ENCODE measurements around the gene ESYT2.

The ESYT2 gene

DNA sequence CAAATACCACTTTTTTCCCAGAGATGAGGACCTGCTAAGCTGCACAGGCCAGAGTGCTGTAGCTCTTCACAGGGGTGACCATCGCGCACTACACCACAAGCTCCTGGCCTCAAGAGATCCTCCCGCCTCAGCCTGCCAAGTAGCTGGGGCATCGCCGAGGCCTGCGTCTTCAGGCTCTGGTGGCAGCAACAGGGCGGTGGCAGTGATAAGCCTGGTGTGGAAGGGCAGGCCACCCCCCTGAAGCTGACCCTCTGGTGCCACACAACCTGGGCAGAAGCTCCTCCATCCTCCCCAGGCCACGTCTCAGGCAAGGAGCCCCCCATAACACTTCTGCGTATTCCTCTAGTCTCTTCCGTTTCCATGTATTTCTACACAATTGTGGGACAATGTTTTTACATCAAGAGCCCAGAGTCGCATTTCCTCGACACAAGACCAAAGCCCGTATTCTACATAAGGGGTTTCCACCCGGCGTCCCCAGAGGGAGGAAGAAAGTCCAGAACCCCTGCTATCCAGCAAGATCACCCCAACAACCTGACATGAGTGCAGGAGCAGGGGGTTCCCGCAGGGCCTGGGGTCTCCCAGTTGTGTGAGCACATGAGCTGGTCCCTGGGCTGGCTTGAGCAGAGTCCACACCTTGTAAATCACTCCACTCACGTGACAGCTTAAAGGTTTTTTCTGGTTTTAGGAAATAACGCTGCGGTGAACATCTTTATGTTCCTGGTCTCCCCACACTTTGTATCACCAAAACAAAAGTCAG lies 87.1 kb downstream of the ESYT2 start:
- no peak for DNase-seq (ENCODE audit: low read depth in 2 of 2)

DNA sequence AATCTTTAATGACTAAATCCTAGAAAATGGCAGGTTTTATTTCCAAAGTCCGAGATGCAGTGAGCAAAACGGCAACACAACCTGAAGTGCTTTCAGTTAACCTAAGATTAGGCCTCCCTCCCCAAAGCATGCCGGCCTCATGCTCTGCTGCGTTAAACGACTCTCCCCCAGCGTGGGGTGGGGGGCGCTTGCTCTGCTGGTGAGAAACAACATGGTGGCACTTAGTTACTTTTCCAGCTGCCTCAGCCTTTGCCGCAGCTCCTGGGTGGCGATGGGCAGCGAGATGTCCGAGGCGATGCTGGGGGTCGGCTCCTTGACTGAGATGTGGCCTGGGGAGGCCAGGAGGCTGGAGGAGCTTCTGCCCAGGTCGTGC lies 88.0 kb downstream of the ESYT2 start:
- no peak for DNase-seq (ENCODE audit: low read depth in 2 of 2)

DNA sequence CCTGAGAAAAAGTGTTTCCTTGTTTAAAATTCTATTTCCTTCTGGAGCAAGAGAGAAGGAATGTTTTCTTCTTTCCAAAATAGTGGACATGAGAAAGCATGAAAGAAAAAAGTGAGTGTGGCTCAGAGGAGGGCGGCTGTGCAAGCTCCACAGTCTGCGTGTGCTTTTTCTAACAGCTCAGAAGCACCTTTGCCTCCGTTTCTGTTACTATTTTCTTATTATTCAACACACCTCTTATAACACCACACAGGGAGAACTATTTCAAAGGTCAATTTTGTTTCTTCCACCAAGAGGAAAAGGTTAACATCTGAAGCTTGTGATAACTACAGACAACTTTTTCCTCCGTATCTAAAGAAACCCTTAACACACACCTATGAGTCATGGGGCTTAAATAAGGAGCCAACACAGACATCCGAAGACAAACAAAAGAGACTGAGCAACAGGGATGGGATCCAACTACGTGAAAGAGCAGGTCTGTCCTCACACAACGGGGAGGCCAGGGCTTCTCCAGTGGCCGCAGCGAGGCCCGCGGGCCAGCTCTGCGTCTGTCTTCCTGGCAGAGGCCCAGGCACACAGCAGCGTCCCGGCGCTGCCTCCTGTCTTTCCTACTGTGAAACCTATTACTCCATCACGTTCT lies 88.5 kb downstream of the ESYT2 start:
- DNase-seq (ENCODE audit: low read depth in 2 of 2) = no peak

DNA sequence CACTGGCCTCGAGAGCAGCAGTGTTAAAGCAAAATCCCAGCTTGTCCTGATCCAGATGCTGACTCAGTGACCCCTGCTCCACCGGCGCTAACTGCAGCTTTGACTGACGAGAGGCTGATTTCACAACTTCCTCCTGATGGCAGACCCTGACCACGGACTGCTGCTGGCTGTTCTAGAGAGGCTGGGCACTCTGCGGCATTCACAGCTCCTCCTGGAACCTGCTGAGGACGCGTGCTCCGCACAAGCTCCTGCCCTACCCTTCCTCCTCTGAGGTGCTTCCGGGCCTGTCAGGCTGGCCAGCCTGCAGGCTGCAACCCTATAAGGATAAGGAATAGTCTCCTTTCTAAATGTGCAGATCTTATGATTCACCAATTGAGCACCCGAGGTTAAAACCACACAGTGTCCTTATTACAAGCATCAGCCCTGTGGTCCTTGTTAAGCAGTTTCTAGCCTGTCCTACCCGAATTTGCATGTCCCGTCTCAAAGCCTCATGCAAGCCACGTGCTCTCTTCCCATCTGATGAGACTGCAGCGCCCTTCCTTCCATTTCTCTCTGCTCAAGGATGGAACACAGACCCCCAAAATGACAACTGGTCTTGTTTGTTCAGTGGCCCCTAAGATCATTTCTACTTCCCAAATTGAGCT lies 89.2 kb downstream of the ESYT2 start:
- no peak for DNase-seq (ENCODE audit: low read depth in 2 of 2)

DNA sequence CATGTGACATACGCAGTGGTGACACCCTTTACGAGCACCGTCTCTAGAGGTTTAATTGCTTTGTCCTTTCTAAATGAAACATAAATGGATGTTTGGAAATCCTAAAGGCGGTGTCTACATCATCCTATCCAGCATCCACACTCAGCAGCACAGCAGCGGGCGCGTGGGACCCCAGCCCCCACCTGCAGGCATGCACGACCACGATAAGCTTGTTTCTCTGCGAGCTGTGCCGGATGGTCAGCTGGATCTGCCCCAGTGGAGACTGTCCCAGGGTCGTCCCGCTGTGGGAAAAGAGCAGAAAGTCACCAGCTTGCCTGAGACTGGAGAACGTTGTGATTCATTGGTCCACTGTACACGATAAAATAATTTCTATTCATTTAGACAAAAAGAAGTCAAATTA lies 90.5 kb downstream of the ESYT2 start:
- no peak for DNase-seq (ENCODE audit: low read depth in 2 of 2)

DNA sequence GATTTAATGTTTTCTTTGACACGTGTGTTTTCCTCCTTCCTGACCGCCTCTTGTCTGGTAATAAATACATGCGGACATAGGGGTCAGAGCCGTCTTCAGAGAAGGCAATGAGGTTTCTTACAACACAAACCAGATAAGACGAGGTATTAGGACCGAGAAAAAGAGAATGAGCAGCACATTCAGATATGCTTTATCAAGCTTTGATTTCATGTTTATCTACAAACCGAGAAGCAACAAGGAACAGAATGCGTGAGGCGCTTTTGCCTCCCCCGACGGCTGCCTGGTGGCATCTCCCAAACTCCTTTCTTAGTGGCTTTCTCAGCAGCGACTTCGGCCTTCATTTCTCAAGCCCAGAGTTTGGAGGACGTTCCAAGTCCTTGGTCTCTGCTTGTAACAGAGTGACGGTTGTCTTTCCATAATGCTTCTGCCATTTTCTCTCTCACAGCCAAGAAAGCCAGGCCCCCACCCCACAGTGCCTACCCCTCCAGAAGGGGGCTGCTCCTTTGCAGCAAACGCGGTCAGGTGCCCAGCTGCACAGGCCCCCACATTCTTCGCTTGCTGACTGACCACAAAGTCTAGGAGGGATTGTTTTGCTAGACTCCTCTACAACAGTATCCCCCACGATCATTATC lies 92.1 kb downstream of the ESYT2 start:
- no peak for DNase-seq (ENCODE audit: low read depth in 2 of 2)

DNA sequence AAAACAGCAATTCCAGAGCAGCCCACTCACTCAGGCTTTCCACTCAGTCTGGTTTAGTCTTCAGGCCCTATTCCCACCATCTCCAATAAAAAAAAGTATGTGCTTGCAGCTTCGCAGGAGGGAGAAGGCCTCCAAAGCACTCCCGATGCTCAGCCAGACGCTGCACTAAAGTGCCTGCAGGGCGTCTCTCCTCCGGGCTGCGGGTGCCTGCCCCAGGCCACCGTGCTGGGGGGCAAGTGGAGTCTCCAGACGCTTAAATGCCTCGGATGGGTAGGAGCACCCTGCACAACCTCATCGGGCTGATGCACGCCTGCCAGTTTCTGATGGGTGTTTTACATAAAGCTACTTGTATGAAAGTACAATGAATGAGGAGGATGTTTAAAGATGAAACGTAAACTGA lies 93.4 kb downstream of the ESYT2 start:
- no peak for DNase-seq (ENCODE audit: low read depth in 2 of 2)

DNA sequence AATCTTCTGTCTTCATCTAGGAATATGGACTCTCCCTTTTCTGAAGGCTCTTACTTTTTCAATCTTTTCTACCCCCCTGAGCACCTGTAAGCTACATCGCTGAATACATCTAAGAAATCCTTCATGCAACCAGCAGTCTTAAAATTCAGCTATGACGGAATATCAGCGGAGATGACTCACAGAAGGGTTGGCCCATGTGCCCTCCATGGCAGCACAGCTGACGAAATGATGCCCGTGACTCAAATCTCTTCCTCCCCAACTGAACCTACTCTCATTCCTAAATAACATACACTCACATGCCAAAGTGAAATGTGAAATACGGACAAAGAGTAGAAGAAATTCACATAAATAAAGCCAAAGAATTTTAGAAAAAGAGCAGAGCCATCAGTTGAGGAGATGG lies 94.4 kb downstream of the ESYT2 start:
- no peak for DNase-seq (ENCODE audit: low read depth in 2 of 2)

DNA sequence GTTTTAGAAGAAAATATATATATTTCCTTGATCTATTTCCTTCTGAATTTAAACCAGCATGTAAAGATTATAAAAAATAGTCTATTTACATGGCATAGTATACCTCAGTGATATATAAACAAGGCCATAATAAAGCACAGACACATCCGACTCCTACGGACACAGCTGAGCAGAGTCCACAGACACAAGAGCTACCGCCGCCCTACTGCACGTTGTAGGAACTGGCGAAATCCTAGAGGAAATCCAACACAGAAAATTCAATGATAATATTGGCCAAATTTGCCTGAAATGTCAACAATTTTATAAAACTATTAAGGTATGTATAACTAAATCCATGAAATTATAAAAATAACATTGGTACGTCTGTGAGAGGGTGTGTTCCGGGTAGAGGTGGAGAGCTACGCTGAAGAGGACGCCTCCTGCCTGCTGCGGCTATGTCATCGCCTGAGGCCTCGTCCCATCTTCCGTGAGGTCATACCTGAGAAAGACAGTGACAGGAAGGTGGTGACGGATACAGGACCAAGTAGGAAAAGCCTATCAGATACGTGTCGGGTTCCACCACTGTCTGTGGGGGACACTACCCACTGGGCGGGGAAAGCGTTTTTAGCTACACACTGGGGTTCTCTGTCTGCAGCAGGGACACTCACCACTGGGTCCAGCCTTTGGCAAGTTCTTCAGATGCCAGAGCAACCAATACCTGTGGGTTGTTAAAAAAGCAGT lies 95.4 kb downstream of the ESYT2 start:
- no peak for DNase-seq (ENCODE audit: low read depth in 2 of 2)

DNA sequence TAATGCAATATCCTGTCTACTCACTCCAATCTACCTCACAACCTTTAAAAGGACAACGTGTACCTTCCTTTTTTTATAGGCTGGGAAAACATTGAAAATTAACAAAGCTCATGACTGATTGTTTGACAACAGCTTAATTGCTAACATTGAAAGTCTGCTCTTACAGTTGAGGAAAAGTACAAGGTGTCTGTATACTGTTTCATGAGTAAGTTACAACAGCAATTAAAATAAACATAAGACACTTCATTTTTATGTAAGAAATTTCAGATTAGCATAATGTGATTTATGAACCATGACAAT lies 96.1 kb downstream of the ESYT2 start:
- no peak for DNase-seq (ENCODE audit: low read depth in 2 of 2)

DNA sequence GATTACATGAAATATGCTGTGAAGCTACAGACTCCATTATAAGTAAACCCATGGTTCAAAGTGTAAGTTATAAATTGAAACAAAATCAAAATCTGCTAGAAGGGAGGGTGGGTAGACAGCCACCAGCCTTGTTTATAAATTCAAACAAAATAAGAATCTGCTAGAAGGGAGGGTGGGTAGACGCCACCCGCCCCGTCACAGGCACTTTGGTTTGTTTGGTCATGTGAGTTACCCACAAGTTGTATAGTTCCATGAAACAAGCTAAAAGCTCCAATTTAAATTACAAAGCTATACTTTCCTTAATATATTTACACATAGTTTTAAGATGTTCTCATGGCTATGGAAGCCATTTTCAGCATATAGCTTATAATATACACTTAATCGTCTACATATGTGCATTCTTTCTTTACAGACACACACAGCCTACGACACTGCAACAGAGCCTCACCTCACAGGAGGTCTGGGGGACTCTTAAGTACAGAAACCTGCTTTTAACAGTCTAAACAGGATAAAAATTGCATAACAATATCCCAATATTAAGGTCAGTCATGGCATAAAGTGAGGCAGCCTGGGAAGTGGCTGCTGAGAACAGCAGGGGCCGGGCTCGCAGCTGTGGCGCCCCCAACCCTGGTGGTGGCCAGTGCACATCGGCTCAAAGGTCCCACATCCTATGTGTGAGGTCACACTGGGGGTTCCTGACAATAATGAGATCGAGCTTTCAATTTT lies 96.7 kb downstream of the ESYT2 start:
- no peak for DNase-seq (ENCODE audit: low read depth in 2 of 2)

DNA sequence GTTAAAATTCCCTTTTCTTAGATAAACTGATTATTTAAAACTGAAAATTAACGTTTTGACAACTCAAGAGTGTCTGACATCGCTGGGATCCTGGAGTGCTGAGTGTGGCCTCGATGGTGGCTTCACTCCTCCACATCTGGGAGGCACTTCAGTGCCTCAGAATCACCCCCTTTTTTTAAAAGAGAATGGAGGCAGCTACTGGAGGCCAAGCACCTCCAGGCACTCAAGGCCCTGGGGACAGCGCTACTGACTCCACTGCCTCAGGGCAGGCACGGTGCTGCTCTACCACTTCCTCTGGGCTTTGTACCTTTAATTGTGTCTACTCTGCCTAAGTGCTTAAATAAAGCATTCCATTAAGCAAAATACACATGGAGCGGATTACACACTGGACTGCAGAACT lies 97.5 kb downstream of the ESYT2 start:
- DNase-seq (ENCODE audit: low read depth in 2 of 2) = no peak

DNA sequence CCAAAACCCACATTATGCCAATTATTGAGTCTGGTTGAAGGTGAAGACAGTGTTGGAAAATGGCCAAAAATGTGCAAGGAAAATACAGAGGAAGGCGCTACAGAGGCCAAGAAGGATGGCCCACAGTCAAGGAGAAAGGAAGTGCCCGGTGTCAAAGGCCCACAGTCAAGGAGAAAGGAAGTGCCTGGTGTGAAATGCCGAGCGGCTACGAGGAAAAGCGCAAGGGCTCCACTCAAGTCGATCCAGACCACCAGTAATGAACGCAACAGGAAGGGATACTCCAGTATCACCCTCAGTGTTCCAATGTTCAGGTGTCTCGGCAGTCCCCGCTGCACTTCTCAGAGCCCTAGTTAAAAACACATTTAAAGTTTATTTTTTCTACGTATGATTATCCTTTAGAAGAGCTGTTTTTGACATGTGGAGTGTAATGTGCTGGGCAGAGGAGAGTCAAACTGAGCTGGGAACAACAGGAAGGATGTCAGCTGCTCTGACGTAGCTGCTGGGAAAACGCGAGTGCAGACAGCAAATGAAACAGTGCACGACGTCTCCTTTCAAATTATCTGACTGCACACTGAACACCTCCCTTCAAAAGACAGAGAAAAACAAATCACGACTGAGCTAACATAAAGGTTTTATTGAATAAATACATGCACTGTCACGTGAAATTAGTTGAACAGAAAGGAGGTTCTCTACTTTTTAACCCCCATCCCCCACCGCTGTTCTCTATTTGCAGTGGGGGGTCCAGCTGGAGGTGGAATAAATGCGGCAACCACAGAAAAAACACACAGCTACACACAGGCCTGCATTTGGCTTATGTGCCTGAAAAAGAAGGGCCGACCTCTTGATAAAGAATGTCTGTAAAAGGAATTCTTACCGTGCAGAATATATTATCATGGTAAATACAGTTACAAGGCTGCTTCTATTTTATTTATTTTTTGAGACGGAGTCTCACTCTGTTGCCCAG lies 98.6 kb downstream of the ESYT2 start:
- DNase-seq (ENCODE audit: low read depth in 2 of 2) = no peak

DNA sequence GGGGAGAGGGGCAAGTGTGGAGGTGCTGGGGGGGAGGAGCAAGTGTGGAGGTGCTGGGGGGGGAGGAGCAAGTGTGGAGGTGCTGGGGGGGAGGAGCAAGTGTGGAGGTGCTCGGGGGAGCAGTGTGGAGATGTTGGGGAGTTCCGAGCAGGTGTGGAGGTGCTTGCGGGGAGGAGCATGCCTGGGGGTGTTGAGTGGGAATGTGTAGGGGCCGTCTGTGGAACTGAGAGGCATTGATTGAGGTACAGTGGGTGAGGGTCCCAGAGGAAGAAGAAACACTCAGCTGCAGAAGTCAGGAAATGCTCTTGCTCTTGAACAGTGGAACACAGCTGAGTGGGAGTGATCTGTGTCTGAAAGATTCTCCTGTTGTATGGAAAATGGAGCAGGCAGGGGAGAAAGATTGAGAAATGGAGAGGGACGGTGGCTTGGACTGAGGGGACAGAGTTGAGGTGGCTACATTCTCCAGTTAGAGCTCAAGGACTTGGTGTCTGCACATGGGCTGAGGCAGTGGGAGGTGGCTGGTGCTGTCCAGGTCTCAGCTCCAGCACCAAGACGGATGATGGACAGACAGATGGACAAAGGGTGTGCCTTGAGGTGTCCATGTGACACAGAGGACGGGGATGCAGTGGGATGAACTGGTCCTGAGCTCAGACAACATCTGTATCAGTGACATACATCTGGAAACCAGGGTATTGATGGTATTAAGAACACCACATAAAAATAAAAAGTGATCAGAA lies 99.5 kb downstream of the ESYT2 start:
- DNase-seq (ENCODE audit: low read depth in 2 of 2) = no peak

DNA sequence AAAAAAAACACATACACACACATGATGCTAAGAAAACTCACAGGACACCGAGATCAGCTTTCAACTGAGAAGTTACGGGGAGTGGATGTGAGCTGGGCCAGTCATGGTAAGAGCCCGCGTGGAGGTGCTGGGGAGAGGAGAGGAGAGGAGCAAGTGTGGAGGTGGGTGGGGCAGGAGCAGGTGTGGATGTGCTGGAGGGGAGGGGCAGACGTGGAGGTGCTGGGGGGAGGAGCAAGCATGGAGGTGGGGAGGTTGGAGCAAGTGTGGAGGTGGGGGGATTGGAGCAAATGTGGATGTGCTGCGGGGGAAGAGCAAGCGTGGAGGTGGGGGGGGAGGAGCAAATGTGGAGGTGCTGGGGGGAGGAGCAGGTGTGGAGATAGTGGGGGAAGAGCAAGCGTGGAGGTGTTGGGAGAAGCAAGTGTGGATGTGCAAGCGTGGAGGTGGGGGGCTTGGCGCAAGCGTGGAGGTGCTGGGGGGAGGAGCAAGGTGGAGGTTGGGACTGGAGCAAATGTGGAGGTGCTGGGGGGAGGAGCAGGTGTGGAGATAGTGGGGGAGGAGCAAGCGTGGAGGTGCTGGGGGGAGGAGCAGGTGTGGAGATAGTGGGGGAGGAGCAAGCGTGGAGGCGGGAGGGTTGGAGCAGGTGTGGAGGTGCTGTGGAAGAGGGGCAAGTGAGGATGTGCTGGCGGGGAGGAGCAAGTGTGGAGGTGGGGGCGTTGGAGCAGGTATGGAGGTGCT lies 100.2 kb downstream of the ESYT2 start:
- DNase-seq (ENCODE audit: low read depth in 2 of 2) = no peak

DNA sequence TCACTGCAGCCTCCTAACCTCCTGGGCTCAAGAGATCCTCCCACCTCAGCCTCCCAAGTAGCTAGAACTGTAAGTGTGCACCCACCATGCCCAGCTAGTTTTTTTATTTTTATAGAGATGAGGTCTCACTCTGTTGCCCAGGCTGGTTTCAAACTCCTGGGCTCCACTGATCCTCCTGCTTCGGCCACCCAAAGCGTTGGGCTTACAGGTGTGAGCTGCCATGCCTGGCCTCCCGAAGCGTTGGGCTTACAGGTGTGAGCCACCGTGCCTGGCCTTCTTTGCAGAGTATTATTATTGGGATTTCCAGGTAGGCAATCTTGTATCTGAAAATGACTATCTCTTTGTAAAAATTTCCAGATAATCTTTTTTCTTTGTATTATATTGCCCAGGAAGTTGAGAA lies 101.6 kb downstream of the ESYT2 start:
- no peak for DNase-seq (ENCODE audit: low read depth in 2 of 2)

DNA sequence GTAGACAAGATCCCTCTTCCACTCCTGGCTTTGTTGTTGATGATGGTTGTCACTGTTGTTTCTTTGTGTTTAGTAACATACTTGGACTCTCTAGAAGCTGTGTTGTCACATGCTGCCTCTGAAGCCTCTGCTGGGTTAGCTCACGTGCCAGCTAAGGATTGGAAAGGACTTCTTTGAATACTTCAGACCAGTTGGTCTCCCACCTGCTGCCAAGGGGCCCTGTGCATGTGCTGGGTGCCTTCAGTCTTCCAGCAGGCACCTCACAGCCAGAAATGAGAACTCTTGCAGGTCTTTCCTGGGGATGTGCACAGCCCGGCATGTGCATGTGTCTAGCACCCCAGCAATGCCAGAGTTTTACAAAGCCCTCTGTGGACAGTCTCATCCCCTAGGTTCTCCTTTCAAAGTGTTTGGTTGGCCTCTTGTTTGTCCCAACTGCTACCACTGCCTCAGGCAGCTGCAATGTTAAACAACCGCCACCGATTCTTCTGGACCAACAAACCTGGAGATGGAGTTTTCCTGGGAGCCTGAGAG lies 103.0 kb downstream of the ESYT2 start:
- no peak for DNase-seq (ENCODE audit: low read depth in 2 of 2)

DNA sequence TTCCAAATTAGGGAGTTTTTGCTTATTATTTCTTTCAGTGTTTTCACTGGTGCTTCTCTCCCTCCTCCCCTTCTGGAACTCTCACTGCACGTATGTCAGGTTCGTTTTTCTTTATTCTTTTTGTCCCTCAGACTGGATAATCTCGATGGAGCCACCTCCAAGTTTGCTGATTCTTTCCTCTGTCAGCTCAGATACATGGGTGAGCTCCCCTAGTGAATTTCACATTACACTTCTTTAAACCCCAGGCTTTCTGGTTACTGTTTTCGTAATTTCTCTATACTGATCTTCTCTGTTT lies 103.9 kb downstream of the ESYT2 start:
- no peak for DNase-seq (ENCODE audit: low read depth in 2 of 2)

Data from stimulated activated CD4-positive, alpha-beta T cell treated with anti-CD3 and anti-CD28 coated beads, Interleukin-4, amount 100 ng/mL, for 48 hours (primary cell).